Activated CD8-positive, alpha-beta T cell treated with anti-CD3 and anti-CD28 coated beads for 36 hours (primary cell): ENCODE results near the gene MCC. TPM values are rescaled to one million over a fixed set of nuclear protein-coding genes. Genes with fewer than 3 reads are reported as not detected.

Experiments
- ATAC-seq: fragments of 200-7000 bp; cut with Tn5 transposase; one replicate; pipeline ENCODE4 v1.10.0; 2021; ENCODE audit warnings: mild to moderate bottlenecking, moderate library complexity
- CTCF ChIA-PET: fragments of 350-600 bp; sonication (Branson Sonifier 250); formaldehyde crosslinking; loops from one replicate; lab custom pipeline; 2021; ENCODE audit warnings: antibody characterized with exemption; lab: Charles Lee
- POLR2A ChIA-PET: fragments of 350-600 bp; sonication (Branson Sonifier 250); formaldehyde crosslinking; loops from one replicate; lab custom pipeline; 2021; ENCODE audit warnings: antibody characterized with exemption; lab: Charles Lee
- DNase-seq: peaks from one replicate; pipeline ENCODE4 v3.0.0-alpha.2; 2020
- H3K27ac Mint-ChIP-seq: one replicate; pipeline ENCODE4 v1.8.0; 2021; ENCODE audit warnings: mild to moderate bottlenecking, mixed read lengths
- H3K27me3 Mint-ChIP-seq: one replicate; pipeline ENCODE4 v1.8.0; 2021; ENCODE audit warnings: mixed read lengths
- H3K36me3 Mint-ChIP-seq: one replicate; pipeline ENCODE4 v1.8.0; 2021; ENCODE audit warnings: low read depth, mixed read lengths
- H3K4me1 Mint-ChIP-seq: one replicate; pipeline ENCODE4 v1.8.0; 2021; ENCODE audit warnings: low read depth, mixed read lengths
- H3K4me3 Mint-ChIP-seq: one replicate; pipeline ENCODE4 v1.8.0; 2021; ENCODE audit warnings: mild to moderate bottlenecking, moderate library complexity, mixed read lengths
- H3K9me3 Mint-ChIP-seq: one replicate; pipeline ENCODE4 v1.8.0; 2021; ENCODE audit warnings: mixed read lengths
- CTCF ChIP-seq: fragments of 200-600 bp; IDR thresholded peaks from one replicate; pipeline ENCODE4 v1.8.0; 2022; ENCODE audit warnings: antibody characterized with exemption, mild to moderate bottlenecking
- intact Hi-C: fragments of 100-400 bp; cut with micrococcal nuclease; formaldehyde crosslinking; loops from one replicate; pipeline ENCODE4 v1.10.0; 2022
- total RNA-seq, 2 experiments: library from RNA; stranded (reverse); gene quantifications; one replicate each; pipeline ENCODE4 v1.2.3, GENCODE V29; 2021

The MCC gene
- total RNA-seq, 2 experiments from 2014 or later = 4.9 to 5.4 TPM

GRCh38 chr5:113117543-113118115 is 370.6 kb downstream of the MCC start:
- intact Hi-C loops = no loop called here
- ATAC-seq (no peak), DNase-seq (no peak)
- H3K9me3 Mint-ChIP-seq = no peaks in the 10 kb centered on the region
- H3K27me3 Mint-ChIP-seq = no peaks in the 10 kb centered on the region
- no peak overlapping the region for H3K4me3 Mint-ChIP-seq
- TF ChIP-seq CTCF = no peak
- no peak overlapping the region for H3K27ac Mint-ChIP-seq
- no peaks in the 10 kb centered on the region for H3K4me1 Mint-ChIP-seq
- POLR2A ChIA-PET = no interaction called here
- H3K36me3 Mint-ChIP-seq = no peaks in the 10 kb centered on the region
- CTCF ChIA-PET = no interaction called here

- DNase-seq (no peak), ATAC-seq (no peak)
- intact Hi-C loops = no loop called here
- Mint-ChIP-seq H3K27me3 (no peaks in the 10 kb centered on the region), H3K4me3 (no peak overlapping the region), H3K27ac (no peak overlapping the region), H3K4me1 (no peaks in the 10 kb centered on the region), H3K36me3 (no peaks in the 10 kb centered on the region), H3K9me3 (no peaks in the 10 kb centered on the region)
- CTCF ChIA-PET = no interaction called here
- POLR2A ChIA-PET = no interaction called here
- TF ChIP-seq CTCF = no peak
These were observed 372.3 kb downstream of the MCC start for GRCh38 chr5:113115956-113116355.

- Mint-ChIP-seq H3K27me3 (no peaks in the 10 kb centered on the region), H3K4me1 (no peaks in the 10 kb centered on the region), H3K36me3 (no peaks in the 10 kb centered on the region), H3K27ac (no peak overlapping the region), H3K4me3 (no peak overlapping the region), H3K9me3 (no peaks in the 10 kb centered on the region)
- intact Hi-C loops = no loop called here
- TF ChIP-seq CTCF = no peak
- ATAC-seq = no peak
- CTCF ChIA-PET = no interaction called here
- DNase-seq = no peak
- POLR2A ChIA-PET = no interaction called here
These were observed 373.2 kb downstream of the MCC start for GRCh38 chr5:113115061-113115460.

GRCh38 chr5:113114559-113114958 is 373.7 kb downstream of the MCC start:
- Mint-ChIP-seq H3K36me3 (no peaks in the 10 kb centered on the region), H3K9me3 (no peaks in the 10 kb centered on the region), H3K4me3 (no peak overlapping the region), H3K27me3 (no peaks in the 10 kb centered on the region), H3K4me1 (no peaks in the 10 kb centered on the region), H3K27ac (no peak overlapping the region)
- ATAC-seq (no peak), DNase-seq (no peak)
- TF ChIP-seq CTCF = no peak
- ChIA-PET CTCF (no interaction called here), POLR2A (no interaction called here)
- intact Hi-C loops = no loop called here

- no peaks in the 10 kb centered on the region for H3K27me3 Mint-ChIP-seq
- no peak for TF ChIP-seq CTCF
- no peak overlapping the region for H3K4me3 Mint-ChIP-seq
- ATAC-seq = no peak
- no peak overlapping the region for H3K27ac Mint-ChIP-seq
- ChIA-PET POLR2A (no interaction called here), CTCF (no interaction called here)
- DNase-seq = no peak
- H3K4me1 Mint-ChIP-seq = no peaks in the 10 kb centered on the region
- no peaks in the 10 kb centered on the region for H3K9me3 Mint-ChIP-seq
- intact Hi-C loops = no loop called here
- H3K36me3 Mint-ChIP-seq = no peaks in the 10 kb centered on the region
These were observed 375.8 kb downstream of the MCC start for GRCh38 chr5:113112435-113112834.
